ENCODE data around the gene SETD3.
"Not testable (repeated sequence)": the region's sequence is repeated elsewhere in the genome, so short reads cannot be mapped to it uniquely, and the experiment has no call there.

SETD3 gene

GRCh38 chr14:99359906-99360305, 120.8 kb downstream of the SETD3 start:
- DNase-seq (ENCODE audit: low spot score): no peak

GRCh38 chr14:99357916-99358390, 122.7 kb downstream of the SETD3 start:
- DNase-seq (ENCODE audit: low spot score): peak; percentile 43

- DNase-seq (ENCODE audit: low spot score): no peak
Observed at GRCh38 chr14:99357151-99357915, 123.3 kb downstream of the SETD3 start.

GRCh38 chr14:99356031-99356608, 124.5 kb downstream of the SETD3 start:
- DNase-seq (ENCODE audit: low spot score): no peak

GRCh38 chr14:99354166-99354875, 126.3 kb downstream of the SETD3 start:
- no peak for DNase-seq (ENCODE audit: low spot score)

GRCh38 chr14:99352688-99353280, 127.9 kb downstream of the SETD3 start:
- no peak for DNase-seq (ENCODE audit: low spot score)

- no peak for DNase-seq (ENCODE audit: low spot score)
Observed at GRCh38 chr14:99351166-99352007, 129.3 kb downstream of the SETD3 start.

- no peak for DNase-seq (ENCODE audit: low spot score)
Observed at GRCh38 chr14:99350751-99351150, 129.9 kb downstream of the SETD3 start.

GRCh38 chr14:99349721-99350495, 130.8 kb downstream of the SETD3 start:
- no peak for DNase-seq (ENCODE audit: low spot score)

- DNase-seq (ENCODE audit: low spot score): peak; percentile 63
Observed at GRCh38 chr14:99348816-99349614, 131.6 kb downstream of the SETD3 start.

GRCh38 chr14:99348231-99348630, 132.4 kb downstream of the SETD3 start:
- DNase-seq (ENCODE audit: low spot score): not testable (repeated sequence)

Measured in Ammon's horn (tissue), 1 donor.